Iris pigment epithelial cell (primary cell): Measurements from ENCODE around the gene NFATC4.

Experiments
- DNase-seq: peaks from one replicate; pipeline ENCODE4 v3.0.0-alpha.2; 2011; ENCODE audit warnings: low read depth

Gene NFATC4

DNA sequence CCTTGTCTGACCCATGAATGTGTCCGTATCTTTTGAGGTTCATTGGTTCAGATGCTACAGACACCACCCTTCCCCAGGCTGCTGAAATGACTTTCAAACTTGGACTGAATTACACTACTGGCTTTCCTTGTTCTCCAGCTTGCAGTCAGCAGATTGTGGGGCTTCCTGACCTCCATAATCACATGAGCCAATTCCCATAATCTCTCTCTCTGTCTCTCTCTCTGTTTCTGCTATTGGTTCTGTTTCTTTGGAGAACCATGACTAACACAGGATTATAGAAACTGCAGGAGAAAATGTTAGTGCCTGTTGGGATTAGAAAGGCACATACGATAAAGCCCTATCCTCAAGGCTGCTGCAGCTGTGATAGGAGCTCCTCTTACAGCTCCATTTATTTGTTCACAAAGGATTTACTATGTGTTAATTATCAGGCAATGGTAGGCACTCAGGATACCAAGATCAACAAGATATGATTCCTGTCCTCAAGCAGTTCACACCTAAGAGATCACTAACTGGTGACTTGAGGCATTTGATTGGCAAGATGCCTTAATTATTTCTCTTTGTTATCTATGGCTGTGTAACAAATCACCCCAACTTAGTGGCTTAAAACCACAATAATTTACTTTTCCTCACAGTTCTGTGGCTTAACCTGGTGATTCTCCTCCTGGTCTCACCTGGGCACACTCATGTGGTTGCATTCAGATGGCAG lies 20.6 kb downstream of the NFATC4 start:
- DNase-seq = no peak

DNA sequence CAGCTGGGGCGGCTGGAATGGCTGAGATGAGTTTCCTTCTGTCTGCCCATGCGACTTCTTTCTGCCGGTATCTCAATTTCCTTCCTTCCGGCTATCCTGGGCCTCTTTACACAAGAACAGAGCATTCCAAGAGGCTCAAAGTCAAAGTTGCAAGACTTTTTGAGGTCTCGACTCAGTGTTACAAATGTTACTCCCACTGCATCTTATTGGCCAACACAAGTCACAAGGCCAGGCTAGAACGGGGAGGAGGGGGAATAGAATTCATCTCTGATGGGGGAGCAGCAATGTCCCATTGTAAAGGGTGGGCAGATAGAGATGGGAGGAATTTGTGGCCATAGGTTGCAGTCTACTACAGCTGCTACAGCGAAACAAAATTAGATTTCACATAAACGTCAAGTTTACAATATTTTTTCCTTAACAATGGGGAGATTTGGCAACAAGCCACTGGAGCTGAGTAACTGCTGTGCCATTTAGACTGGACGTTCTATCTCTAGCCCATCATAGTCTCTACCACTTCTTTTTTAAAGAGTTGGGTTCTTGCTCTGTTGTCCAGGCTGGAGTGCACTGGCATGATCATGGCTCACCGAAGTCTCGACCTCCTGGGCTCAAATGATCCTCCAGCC lies 21.4 kb downstream of the NFATC4 start:
- peak; percentile 75 for DNase-seq

DNA sequence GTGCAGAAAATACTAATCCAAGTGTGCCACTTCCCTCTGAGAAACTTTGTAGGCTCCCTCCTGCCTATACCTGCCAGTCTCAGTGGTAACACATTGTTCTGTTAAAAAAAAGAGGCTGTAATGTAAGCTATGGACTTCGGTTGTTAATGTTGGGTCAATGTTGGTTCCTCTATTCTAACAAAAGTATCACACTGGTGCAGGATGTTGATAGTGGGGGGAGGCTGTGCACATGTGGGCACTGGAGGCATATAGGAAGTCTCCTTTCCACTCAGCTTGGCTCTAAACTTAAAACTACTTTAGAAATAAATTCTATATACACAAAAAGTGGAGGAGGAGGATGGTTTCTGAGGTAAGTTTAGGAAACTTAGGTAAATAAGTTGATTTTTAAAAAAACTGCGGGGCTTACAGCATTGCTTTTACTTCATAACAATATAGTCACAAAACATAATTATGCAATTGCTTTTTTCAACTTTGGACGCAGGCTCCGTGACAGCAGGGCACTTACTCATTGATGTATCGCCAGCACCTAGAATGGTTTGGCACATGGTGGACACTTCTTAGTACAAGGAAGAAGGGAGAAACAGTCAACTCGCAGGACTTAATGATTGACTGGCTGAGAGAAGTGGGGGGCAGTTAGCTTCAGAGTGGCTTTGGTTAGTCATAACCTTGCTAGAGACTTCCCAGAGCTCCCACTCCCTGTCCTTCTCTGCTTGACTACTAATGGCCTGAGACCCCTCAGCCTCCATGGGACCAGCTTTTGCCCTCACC lies 22.9 kb downstream of the NFATC4 start:
- no peak for DNase-seq

DNA sequence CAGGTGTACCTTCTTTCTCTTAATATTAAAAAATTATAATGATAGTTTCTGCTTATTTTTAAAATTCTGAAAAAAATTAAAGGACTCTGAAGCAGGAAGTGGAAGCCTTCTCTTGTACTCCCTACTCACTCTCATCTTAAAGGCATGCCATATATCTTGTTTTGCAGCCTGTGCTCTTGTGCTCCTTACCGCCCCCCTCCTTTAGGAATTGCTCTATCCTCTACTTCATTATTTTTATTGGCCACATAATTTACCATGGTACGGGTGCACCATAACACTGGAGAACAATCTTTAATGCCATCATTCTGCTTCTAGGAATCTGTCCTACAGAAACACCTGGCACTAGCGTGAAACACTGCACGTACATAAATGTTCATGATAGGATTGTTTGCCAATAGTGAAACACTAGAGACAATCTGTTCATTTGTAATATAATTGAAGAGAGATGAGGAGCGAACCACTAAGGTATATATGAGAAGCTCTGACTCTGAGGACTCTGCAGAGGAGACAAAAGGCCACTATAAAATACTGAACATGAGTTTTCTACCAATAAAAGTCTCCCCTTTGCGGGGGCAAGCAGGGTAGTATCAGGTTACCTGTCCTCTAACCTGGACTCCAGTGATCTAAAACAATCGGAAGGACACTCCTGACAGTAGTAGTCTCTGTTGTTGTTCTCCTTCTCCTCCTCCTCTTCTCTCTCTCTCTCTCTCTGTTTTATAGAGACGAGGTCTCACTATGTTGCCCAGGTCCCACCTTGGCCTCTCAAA lies 24.5 kb downstream of the NFATC4 start:
- peak; percentile 79 for DNase-seq

DNA sequence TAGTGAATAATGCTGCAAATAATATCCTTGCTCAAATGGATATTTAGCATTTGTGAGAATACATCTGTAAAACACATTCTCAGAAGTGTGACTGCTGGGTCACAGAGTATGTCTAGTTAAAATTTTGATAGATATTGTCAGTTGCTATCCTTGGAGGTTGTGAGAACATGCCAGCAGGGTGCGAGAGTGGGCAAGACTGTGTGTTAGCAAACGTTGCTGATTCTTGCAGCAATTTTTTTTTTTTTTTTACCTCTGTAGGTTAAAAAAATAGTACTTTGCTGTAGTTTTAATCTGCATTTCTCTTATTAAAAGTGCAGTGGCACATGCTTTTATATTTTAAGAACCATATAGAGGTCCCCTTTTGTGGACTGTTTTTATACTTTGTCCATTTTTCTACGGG lies 26.3 kb downstream of the NFATC4 start:
- DNase-seq = no peak

DNA sequence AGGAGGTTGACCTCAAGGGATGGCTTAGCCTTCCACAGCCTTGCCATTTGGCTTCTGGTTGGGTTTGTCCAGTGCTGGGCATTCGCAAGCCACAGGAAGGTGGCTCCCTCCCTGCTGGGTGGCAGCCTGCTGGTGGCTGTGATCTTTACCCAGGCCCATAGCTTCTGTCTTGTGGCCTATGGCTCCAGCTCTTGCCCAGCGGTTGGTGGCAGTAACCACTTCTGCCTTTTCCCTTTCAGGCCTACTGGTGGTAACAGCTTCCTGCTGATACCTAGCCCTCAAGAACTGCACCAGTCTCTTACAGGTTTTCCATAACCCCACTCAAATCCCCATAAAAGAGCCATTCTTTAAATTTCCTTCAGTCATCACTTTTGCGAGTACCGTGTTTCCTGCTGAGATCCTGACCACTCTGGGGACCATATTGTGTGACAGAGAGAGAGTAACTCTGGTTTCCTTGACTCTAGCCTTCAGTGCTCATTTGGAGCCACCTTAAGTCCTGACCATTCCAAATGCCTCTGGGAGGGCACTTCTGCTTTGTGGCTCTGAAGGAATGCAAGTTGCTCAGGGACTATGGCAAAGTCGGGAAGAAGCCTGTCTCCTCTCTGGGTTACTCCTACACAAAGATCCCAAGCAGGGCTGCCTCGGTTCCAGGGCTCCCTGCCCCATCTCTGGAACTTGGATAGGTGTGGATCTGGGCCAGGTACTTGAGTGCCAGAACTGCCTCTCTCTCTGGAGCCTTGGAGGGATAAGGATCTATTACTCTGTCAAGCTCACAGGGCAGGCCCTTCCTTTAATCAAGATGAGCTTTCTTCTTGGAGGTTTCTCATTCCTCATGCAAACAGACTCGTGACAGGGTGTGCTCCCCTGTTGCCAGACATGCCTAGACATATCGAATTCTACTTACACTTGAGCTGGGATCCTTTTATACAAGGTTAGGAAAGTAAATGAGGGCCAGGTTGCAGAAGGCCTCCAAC lies 27.9 kb downstream of the NFATC4 start:
- DNase-seq = no peak

DNA sequence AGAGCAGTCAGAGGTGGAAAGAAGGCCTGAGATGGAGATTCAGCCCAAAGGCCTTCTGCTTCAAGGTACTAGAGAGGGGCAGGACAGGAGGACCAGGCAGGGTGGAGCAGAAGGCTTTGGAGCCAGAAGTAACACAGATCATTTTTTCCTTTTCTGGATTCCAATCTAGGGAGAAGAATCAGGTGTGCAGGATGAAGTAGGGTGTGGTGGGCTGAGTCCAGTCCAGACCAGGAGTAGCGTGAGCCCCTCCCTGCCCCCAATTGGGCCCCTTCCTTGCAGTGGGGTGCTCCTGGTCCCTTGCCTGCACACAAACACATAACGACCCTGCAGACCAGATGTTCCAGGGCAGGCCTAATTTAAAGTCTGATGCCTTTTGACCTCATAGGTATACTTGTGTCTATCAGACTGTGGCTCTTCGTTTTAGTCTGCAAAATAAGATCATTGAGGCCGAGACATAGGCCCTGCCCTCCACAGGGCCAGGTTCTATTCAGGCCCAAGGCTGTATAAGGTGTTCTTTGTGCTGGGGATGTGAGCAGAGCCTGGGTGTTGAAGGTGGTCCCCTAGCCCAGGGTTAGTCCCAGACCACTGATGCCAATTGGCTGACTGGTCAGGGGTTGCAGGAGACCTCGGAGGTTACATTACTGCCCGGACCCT lies 29.8 kb downstream of the NFATC4 start:
- no peak for DNase-seq

DNA sequence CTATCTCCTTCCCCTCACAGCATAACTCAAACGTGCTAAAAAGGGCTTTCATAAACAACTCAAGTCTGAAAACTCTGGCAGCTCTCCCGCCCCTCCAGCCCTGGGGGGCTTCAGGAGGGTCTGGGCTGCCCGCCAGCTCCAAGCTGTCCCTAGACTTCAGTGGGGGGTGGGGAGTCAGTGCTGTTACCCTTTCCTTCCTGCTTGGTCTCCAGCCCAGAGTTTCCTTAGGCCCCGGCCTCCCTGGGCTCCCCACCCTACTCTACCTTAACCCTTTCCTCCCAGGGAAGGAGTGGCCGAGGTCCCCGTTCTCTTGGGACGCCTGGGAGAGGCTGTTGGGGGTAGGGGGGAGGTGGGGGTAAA lies 30.3 kb downstream of the NFATC4 start:
- no peak for DNase-seq

DNA sequence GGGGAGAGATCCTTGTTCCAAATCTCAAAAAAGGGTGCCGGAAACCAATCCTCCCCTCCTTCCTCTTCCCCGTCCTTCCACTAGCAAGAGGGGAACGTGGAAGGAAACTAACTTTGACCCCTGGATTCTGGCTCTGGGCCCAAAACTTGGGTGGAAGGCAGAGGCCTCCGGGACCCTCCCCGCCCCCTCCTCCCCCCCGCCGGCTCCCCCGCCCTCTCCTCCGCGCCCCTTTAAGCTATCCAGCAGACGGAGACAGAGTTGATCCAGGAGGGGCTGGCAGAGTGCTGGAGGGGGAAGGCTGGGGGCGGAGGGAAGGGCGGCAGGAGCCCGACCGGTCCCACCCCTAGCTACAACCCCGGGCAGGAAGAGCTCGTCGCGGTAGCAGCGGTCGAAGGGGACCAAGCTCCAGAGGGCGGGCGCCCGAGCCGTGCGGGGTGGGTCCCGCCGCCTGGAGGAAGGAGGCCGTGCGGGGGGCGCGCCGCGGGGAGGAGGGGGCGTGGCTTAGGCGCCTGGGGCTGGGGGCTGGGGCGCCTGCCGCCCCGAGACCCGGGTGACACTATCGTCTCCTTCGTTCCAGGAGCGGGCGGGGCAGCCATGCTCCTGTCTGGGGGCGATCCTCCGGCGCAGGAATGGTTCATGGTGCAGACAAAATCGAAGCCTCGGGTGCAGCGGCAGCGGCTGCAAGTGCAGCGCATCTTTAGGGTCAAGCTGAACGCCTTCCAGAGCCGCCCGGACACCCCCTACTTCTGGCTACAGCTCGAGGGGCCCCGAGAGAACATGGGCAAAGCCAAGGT lies 30.9 kb downstream of the NFATC4 start, which contains the start of gene NYNRIN:
Gene NYNRIN (plus strand): TSS at position 351 of the 794 bp plus-strand sequence. CDS start 244 bp downstream, at position 595.
- DNase-seq = peak; percentile 13

DNA sequence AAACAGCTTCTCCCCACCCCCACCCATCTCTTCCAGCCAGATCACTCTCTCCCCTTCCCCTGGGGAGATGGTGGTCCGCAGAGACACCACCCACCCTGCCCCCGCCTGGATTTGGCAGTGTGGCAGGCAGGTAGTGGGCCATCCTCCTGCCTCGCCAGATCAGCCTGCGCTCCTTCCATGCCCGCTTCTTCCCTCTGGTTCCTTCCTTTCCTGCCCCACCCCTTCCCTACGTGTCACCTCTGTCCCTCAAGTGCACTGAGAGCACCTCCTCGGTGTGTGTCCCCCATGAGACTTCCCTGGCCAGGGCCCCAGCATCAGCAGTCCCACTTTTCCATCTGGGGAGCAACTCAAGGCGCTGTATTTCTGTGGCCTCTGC lies 31.5 kb downstream of the NFATC4 start:
- no peak for DNase-seq

DNA sequence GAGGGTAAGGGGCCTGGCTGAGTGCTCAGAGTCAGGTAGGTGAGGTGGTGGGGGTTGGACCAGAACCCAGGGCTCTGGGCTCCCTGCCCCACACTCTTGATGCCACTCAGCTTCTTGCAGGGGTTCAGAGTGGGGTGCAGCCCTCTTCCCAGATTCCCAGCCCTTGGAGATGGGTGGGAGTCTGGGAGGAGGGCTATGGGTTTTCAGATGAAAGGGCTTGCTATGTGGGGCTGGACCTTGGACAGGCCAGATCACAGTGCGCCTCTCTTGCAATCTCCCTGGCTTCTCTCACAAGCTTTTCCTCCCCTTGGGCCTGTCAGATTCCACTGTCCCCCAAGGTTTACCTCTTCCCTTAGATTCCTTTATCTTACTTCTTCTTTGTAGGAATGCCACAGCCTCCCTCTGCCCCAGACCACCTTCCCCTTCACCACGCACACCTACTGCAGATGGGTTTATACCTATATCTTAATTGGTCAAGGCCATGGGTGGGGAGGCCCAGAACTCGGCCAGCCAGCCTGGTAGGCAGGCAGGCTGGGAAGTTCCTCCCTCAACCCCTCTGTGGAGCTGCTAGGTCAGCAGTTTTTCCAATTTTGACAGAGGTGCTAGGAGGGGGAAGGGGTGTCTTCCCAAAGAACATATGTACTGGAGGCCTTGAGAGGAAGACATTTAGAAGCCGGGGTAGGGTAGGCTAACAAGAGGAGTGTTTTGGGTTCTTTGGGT lies 32.2 kb downstream of the NFATC4 start:
- no peak for DNase-seq

DNA sequence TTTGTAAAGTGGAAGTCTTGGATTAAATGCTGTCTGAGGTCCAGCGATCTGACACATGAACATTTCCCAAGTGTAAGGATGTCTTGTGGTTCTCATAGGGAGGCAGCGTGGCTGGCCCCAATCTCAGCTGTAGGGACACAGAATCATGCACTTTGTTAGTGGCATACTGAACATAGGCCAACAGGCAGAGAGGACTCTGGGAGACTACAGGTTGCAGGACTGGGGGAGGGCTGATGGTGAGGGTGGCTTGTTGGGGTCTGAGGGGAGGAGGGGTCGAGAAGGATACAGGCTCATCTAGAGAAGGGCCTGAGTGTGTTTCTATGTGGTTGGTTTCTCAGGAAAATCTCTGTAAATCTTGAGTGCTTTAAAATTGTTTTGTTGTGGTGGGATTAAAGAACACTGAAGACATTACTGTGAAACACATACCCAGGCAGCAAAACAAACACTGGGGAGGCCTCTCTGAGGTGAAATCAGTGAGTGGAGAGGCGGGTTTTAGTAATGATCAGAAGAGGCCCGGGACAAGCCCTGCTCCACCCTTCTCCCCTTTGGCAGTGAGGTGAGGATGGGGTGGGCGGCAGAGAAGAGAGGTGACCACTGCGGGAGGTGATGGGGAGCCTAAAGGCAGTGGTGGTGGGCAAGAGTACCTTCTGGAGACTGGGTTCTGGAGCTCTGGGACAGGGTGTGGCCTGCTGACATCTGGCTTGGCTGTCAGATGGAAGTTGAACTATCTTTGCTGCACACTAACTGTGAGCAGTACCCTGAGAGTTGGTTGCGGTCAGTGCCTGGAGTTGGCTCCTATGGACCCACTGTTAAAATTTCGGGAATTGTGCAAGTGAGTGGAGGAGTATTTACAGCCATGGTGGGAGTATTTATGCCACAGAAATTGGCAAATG lies 34.1 kb downstream of the NFATC4 start:
- no peak for DNase-seq

DNA sequence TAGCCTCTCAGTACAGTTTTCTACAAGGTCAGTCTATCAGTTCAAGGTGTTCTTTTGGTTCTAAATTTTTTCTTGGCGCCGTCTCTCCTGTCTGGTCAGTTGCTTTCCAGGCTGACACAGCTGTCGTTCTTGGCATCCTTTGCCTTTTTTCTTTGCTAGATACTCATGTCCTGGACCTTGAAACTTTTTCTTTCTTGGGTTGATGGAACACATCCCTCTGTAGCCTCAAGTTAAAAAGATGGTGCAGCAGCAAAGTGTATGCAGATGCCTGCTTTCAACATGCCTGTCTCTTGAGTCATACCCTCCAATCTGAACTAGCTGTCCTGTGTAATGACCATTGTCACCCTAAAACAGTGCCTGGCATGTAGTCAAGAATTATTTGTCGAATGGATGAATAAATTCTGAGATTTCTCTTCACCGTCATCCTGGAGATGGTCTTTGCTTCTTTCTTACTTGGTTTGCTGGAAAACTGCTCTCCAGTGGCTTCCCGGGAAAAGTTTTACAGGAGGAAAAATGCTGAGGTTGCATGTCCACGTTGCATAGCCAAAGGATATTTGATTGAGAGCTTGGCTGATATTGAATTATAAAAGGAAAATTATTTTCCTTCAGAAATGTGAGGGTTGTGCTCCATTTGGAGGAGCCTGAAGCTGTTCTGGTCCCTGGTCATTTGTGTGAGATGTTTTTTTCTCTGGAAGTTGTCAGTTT lies 35.5 kb downstream of the NFATC4 start:
- peak; percentile 18 for DNase-seq

DNA sequence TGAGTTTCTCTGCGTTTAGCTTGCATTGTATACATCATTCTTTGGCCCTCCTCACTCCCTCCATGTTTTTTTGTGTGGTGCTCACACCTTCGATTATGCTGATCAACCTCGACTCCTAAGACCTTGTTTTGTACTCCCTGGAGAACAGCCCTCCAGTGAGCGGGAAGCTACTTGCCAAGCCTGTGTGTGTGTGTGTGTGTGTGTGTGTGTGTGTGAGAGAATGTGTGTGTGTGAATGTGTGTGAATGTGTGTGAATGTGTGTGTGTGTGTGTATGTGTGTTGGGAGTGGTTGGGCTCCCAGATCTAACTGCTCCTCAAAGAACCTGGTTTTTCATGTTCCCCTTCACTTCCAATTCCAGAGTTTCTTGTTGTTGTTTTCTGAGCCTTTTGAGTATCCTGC lies 36.8 kb downstream of the NFATC4 start:
- DNase-seq = no peak

DNA sequence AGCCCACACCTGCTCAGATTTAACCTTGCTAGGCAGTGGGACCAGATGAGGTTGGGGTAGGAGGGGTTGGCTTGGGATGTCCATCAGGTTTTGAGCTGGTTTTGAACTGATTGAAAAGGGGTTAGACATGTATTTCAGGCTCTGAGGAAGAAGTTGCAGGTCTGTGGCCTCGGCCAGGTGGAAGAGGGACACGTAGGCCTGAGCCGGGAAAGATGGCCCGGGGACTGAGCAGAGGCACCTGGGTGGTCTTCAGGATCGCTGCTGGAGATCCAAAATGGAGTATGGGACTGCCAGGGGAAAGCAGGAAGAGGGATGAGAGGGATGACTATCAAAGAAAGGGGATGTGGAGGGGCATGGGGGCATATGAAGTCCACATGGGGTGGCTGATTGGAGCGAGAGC lies 38.4 kb downstream of the NFATC4 start:
- no peak for DNase-seq

DNA sequence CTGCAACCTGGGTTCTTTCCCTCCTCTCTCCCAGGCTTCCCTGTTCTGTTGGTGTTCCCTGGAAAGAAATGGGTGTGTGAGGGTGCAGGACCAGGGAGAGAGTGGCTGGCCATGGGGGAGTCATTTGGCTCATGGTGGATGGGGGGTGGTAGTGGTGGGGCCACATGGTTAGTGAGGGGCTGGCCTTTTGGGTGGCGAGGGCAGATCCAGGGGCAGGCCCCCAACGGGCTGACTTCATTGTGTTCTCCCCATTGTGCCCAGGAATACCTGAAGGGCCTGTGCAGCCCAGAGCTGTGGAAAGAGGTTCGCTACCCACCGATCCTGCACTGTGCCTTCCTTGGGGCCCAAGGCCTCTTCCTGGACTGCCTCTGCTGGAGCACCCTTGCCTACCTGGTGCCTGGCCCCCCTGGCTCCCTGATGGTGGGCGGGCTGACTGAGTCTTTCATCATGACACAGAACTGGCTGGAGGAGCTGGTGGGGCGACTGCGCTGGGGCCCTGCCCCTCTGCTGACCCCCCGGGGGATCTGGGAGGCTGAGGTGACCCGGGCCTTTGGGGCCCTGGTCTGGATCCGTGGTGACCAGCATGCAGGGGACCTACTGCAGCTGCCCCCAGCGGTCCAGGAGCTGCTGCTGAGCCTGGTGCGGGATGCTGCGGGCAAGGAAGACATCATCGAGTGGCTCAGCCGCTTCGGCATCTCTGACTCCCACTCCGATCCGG lies 39.8 kb downstream of the NFATC4 start:
- DNase-seq = no peak

DNA sequence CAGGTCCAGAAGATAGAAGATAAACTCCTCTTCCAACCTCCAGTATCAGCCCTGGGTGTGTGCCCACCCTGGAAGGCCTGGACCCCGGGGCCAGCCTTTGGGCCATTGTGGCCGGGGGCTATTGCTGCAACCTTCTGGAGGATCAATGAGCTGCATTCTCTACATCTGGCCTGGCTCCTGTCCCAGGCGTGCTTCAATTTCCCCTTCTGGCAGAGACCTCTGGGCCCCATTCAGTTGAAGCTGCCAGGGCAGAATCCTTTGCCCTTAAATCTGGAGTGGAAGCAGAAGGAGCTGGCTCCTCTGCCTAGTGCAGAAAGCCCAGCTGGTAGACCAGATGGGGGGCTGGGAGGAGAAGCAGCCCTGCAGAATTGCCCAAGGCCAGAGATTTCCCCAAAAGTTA lies 40.8 kb downstream of the NFATC4 start:
- no peak for DNase-seq
